ENCODE measurements around the gene SOHLH1.

GRCh38 chr9:135726138-135726853, 27.0 kb upstream of the SOHLH1 start:
- TF ChIP-seq POLR2A (IDR thresholded peaks at IDR 0.05; ENCODE audit: low read depth, low read length), result no peak
- TF ChIP-seq, protein P1, sequence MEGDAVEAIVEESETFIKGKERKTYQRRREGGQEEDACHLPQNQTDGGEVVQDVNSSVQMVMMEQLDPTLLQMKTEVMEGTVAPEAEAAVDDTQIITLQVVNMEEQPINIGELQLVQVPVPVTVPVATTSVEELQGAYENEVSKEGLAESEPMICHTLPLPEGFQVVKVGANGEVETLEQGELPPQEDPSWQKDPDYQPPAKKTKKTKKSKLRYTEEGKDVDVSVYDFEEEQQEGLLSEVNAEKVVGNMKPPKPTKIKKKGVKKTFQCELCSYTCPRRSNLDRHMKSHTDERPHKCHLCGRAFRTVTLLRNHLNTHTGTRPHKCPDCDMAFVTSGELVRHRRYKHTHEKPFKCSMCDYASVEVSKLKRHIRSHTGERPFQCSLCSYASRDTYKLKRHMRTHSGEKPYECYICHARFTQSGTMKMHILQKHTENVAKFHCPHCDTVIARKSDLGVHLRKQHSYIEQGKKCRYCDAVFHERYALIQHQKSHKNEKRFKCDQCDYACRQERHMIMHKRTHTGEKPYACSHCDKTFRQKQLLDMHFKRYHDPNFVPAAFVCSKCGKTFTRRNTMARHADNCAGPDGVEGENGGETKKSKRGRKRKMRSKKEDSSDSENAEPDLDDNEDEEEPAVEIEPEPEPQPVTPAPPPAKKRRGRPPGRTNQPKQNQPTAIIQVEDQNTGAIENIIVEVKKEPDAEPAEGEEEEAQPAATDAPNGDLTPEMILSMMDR (conservative IDR thresholded peaks at IDR 0.05; ENCODE audit: low read depth, low read length), result no peak
- TF ChIP-seq RCOR1 (IDR thresholded peaks at IDR 0.05; ENCODE audit: insufficient replicate concordance, low read length), result no peak
- no peak for TF ChIP-seq MAFK (IDR thresholded peaks at IDR 0.05; ENCODE audit: low read depth, low read length)
- TF ChIP-seq RAD21 (IDR thresholded peaks at IDR 0.05; ENCODE audit: low read length), result no peak
- no peak for TF ChIP-seq CEBPB (IDR thresholded peaks at IDR 0.05; ENCODE audit: low read depth, low read length)
- TF ChIP-seq, protein P2, sequence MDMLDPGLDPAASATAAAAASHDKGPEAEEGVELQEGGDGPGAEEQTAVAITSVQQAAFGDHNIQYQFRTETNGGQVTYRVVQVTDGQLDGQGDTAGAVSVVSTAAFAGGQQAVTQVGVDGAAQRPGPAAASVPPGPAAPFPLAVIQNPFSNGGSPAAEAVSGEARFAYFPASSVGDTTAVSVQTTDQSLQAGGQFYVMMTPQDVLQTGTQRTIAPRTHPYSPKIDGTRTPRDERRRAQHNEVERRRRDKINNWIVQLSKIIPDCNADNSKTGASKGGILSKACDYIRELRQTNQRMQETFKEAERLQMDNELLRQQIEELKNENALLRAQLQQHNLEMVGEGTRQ (IDR thresholded peaks at IDR 0.05; ENCODE audit: low read depth, low read length), result no peak
